Measurements from ENCODE around the gene FKBP4.
A peak's percentile ranks its signal among the peaks of the same experiment; 100 is the strongest.

The FKBP4 gene

GRCh38 chr12:2813214-2814185, 18.7 kb downstream of the FKBP4 start:
- DNase-seq = peak; percentile 16 to 70

- DNase-seq = no peak
These were observed 25.0 kb downstream of the FKBP4 start for GRCh38 chr12:2819810-2820209.

- DNase-seq = no peak
These were observed 25.7 kb downstream of the FKBP4 start for GRCh38 chr12:2820432-2820831.

GRCh38 chr12:2823483-2823882, 28.7 kb downstream of the FKBP4 start:
- no peak for DNase-seq

- DNase-seq = no peak
These were observed 29.8 kb downstream of the FKBP4 start for GRCh38 chr12:2824541-2824940.

- no peak for DNase-seq
These were observed 30.4 kb downstream of the FKBP4 start for GRCh38 chr12:2825132-2825531.

- no peak for DNase-seq
These were observed 31.3 kb downstream of the FKBP4 start for GRCh38 chr12:2826036-2826435.

- no peak for DNase-seq
These were observed 32.1 kb downstream of the FKBP4 start for GRCh38 chr12:2826721-2827515.

- DNase-seq = no peak
These were observed 34.5 kb downstream of the FKBP4 start for GRCh38 chr12:2829275-2829674.

- DNase-seq = no peak
These were observed 37.9 kb downstream of the FKBP4 start for GRCh38 chr12:2832550-2833127.

GRCh38 chr12:2833327-2833726, 38.6 kb downstream of the FKBP4 start:
- DNase-seq = no peak

GRCh38 chr12:2833810-2834209, 39.0 kb downstream of the FKBP4 start:
- DNase-seq = no peak

- DNase-seq = peak in 1 of 2 experiments; percentile 56
These were observed 40.1 kb downstream of the FKBP4 start, which contains the start of gene NRIP2 for GRCh38 chr12:2834581-2835491. Gene NRIP2 (minus strand): TSS chr12:2835035. CDS start chr12:2834983, 52 bp downstream.

GRCh38 chr12:2835691-2836403, 41.1 kb downstream of the FKBP4 start:
- DNase-seq = no peak

- no peak for DNase-seq
These were observed 41.8 kb downstream of the FKBP4 start for GRCh38 chr12:2836574-2836973.

GRCh38 chr12:2841056-2841650, 46.4 kb downstream of the FKBP4 start:
- DNase-seq = peak in 1 of 2 experiments; percentile 42

- no peak for DNase-seq
These were observed 48.2 kb downstream of the FKBP4 start for GRCh38 chr12:2842948-2843347.

GRCh38 chr12:2844786-2845185, 50.0 kb downstream of the FKBP4 start:
- no peak for DNase-seq

GRCh38 chr12:2845280-2845679, 50.5 kb downstream of the FKBP4 start:
- DNase-seq = no peak

GRCh38 chr12:2851931-2852330, 57.2 kb downstream of the FKBP4 start:
- DNase-seq = no peak

- DNase-seq = peak; percentile 29 to 81
These were observed 58.9 kb downstream of the FKBP4 start for GRCh38 chr12:2853626-2854025.

All from NCI-H446 (cell line).